HepG2 (cell line): ENCODE measurements around the gene VWCE. TPM values are rescaled to one million over a fixed set of nuclear protein-coding genes. Genes with fewer than 3 reads are reported as not detected.

Experiments used
- DMTF1 ChIP-seq: sonication (generic); formaldehyde crosslinking; IDR thresholded peaks from 2 replicates; pipeline ENCODE4 v1.4.0; 2020; ENCODE audit warnings: mild to moderate bottlenecking, missing genetic modification reagents
- ESRRA ChIP-seq: sonication (generic); formaldehyde crosslinking; IDR thresholded peaks from 2 replicates; pipeline ENCODE4 v1.5.1; 2020; ENCODE audit warnings: mild to moderate bottlenecking, low read depth, missing genetic modification reagents
- FOXA1 ChIP-seq, 2 experiments: fragments of 450-650 bp in 1 of 2; sonication (generic) in 1 of 2; formaldehyde crosslinking in 1 of 2; IDR thresholded peaks; 2 replicates each; pipeline versions ENCODE4 v1.4.0 to v1.6.1; 2016 to 2020; ENCODE audit warnings: missing genetic modification reagents in 1 of 2
- HNF4A ChIP-seq: sonication (generic); formaldehyde crosslinking; IDR thresholded peaks from 2 replicates; pipeline ENCODE4 v1.4.0; 2020; ENCODE audit warnings: missing genetic modification reagents
- KDM5B ChIP-seq: sonication (generic); formaldehyde crosslinking; IDR thresholded peaks from 2 replicates; pipeline ENCODE4 v1.4.0; 2020; ENCODE audit warnings: missing genetic modification reagents, mild to moderate bottlenecking, borderline replicate concordance
- KIAA2018 ChIP-seq: sonication (generic); formaldehyde crosslinking; IDR thresholded peaks from 2 replicates; pipeline ENCODE4 v1.5.0; 2020; ENCODE audit warnings: mild to moderate bottlenecking, missing genetic modification reagents, borderline replicate concordance
- KLF9 ChIP-seq: IDR thresholded peaks from 2 replicates; pipeline ENCODE4 v1.6.1; 2016; ENCODE audit warnings: low read depth
- NCOA2 ChIP-seq: sonication (generic); formaldehyde crosslinking; IDR thresholded peaks from 2 replicates; pipeline ENCODE4 v1.8.0; 2022; ENCODE audit warnings: inconsistent platforms
- TBL1XR1 ChIP-seq: fragments of 150-350 bp; IDR thresholded peaks from 2 replicates; pipeline ENCODE4 v1.6.1; 2014; ENCODE audit warnings: borderline replicate concordance, low read length; ENCODE audit not compliant: partially characterized antibody
- ZBTB14 ChIP-seq: sonication (generic); formaldehyde crosslinking; IDR thresholded peaks from 2 replicates; pipeline ENCODE4 v1.4.0; 2020; ENCODE audit warnings: missing genetic modification reagents
- ZNF124 ChIP-seq: sonication (generic); formaldehyde crosslinking; IDR thresholded peaks from 2 replicates; pipeline ENCODE4 v1.4.0; 2020; ENCODE audit warnings: missing genetic modification reagents
- ZNF280B ChIP-seq: sonication (generic); formaldehyde crosslinking; IDR thresholded peaks from 2 replicates; pipeline ENCODE4 v1.5.0; 2020; ENCODE audit warnings: missing genetic modification reagents, mild to moderate bottlenecking, borderline replicate concordance
- ZNF484 ChIP-seq: sonication (generic); formaldehyde crosslinking; IDR thresholded peaks from 2 replicates; pipeline ENCODE4 v1.5.1; 2020; ENCODE audit warnings: mild to moderate bottlenecking, low read depth, missing genetic modification reagents, borderline replicate concordance
- ZNF589 ChIP-seq: sonication (generic); formaldehyde crosslinking; conservative IDR thresholded peaks from 2 replicates; pipeline ENCODE4 v1.8.0; 2022; ENCODE audit warnings: mild to moderate bottlenecking, moderate library complexity, missing genetic modification reagents
- ZNF703 ChIP-seq: sonication (generic); formaldehyde crosslinking; IDR thresholded peaks from 2 replicates; pipeline ENCODE4 v1.5.1; 2020; ENCODE audit warnings: missing genetic modification reagents, mild to moderate bottlenecking, moderate library complexity, borderline replicate concordance
- ZNF781 ChIP-seq: sonication (generic); formaldehyde crosslinking; IDR thresholded peaks from 2 replicates; pipeline ENCODE4 v1.5.1; 2020; ENCODE audit warnings: borderline replicate concordance, mild to moderate bottlenecking, missing genetic modification reagents; ENCODE audit errors: not compliant biosample characterization
- polyA plus RNA-seq, 8 experiments: library from polyadenylated mRNA; depleted of rRNA in 3 of 8; stranded (reverse) in 7 of 8; unstranded in 1 of 8; fragments of >200 nt; fragmentation: Illumina TruSeq in 4 of 8; extraction: Trizol in 4 of 8; gene quantifications; 2 replicates each; pipeline versions ENCODE4 v1.2.1 to v1.2.3, GENCODE V29; 2011 to 2016; ENCODE audit warnings: low read depth in 4 of 8, missing spikeins in 1 of 8, mixed read lengths in 1 of 8; ENCODE audit not compliant: insufficient read depth in 1 of 8
- total RNA-seq, 5 experiments: library from RNA; depleted of rRNA; stranded (reverse); fragments of >200 nt; fragmentation: Illumina TruSeq; extraction: Trizol; gene quantifications; 2 replicates each; pipeline ENCODE4 v1.2.3, GENCODE V29; 2016; ENCODE audit warnings: low read depth in 1 of 5

VWCE gene
- total and polyA plus RNA-seq, 2 of the 13 experiments (the other 11 are each of a cell fraction or from before 2014, with no cell fraction given): 27.6 to 58.3 TPM

- TF ChIP-seq KIAA2018 (CRISPR knock-in tag) (no peak), ZNF484 (CRISPR knock-in tag) (no peak), ESRRA (CRISPR knock-in tag) (peak; percentile 73; the same call in 1 of the 2 replicates), ZNF781 (CRISPR knock-in tag) (no peak), ZNF124 (CRISPR knock-in tag) (no peak), ZNF703 (CRISPR knock-in tag) (no peak), KDM5B (CRISPR knock-in tag) (no peak; the same call in 1 of the 2 replicates), FOXA1 (IDR thresholded peaks at IDR 0.05) (no peak), FOXA1 (CRISPR knock-in tag; IDR thresholded peaks at IDR 0.05) (no peak), NCOA2 (no peak; the same call in 1 of the 2 replicates), HNF4A (CRISPR knock-in tag) (peak; percentile 50; the same call in 1 of the 2 replicates), TBL1XR1 (no peak), KLF9 (CRISPR knock-in tag) (no peak), DMTF1 (no peak), ZBTB14 (CRISPR knock-in tag) (no peak), ZNF280B (peak; percentile 80; the same call in 1 of the 2 replicates), ZNF589 (no peak)
These were observed 27.7 kb downstream of the VWCE start (continued) for GRCh38 chr11:61267437-61267841.
